Testis (tissue), 2 donors: ENCODE results near the gene ALDH1B1.

ENCODE experiments used
- POLR2A ChIP-seq: fragments of 450-650 bp; IDR thresholded peaks from one replicate; pipeline ENCODE4 v1.6.1; 2017; ENCODE audit warnings: antibody characterized with exemption, mild to moderate bottlenecking, moderate library complexity
- TF ChIP-seq, protein P1 (sequence below), 3 experiments: fragments of 450-650 bp in 2 of 3; fragments of 200-600 bp in 1 of 3; sonication (generic) in 1 of 3; IDR thresholded peaks; one replicate each; pipeline ENCODE4 v1.5.1; 2016 to 2019; ENCODE audit warnings: antibody characterized with exemption in 3 of 3, mild to moderate bottlenecking in 2 of 3, moderate library complexity in 1 of 3

DNA sequence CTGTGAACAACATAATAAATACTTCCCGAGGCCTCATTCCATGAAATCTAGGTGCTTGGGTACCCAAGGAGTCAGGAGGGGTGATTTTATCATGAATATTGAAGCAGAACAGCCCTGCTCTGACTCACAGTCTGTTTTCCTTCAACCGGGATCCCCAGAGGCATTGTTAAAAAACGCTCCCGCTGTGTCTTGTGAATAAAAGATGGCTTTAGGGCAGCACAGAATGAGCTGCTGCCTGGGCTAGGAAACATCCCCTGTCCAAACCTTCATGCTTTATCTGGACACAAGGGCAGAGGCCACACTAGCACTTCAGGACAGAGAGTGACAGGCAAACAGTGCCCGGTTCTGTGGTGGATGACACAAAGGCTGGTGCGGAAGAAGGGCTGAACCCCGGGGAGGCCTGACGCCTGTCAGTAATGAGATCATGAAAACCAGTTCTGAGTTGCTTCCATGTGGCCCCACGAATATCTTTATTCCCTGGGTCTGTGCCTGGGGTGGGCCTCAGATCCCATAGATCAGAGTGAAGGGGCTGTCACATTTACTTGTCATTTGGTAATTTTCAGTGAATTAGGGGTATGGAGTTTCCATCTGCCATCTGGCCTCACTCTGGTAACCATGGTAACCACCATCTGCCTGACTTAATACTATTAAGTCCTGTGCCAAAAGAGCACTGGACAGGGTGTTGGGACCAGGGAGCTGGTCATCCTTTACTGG is 29.2 kb downstream of the ALDH1B1 start:
- TF ChIP-seq, protein P1, sequence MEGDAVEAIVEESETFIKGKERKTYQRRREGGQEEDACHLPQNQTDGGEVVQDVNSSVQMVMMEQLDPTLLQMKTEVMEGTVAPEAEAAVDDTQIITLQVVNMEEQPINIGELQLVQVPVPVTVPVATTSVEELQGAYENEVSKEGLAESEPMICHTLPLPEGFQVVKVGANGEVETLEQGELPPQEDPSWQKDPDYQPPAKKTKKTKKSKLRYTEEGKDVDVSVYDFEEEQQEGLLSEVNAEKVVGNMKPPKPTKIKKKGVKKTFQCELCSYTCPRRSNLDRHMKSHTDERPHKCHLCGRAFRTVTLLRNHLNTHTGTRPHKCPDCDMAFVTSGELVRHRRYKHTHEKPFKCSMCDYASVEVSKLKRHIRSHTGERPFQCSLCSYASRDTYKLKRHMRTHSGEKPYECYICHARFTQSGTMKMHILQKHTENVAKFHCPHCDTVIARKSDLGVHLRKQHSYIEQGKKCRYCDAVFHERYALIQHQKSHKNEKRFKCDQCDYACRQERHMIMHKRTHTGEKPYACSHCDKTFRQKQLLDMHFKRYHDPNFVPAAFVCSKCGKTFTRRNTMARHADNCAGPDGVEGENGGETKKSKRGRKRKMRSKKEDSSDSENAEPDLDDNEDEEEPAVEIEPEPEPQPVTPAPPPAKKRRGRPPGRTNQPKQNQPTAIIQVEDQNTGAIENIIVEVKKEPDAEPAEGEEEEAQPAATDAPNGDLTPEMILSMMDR (IDR thresholded peaks at IDR 0.05), result no peak
- TF ChIP-seq POLR2A, result no peak
